Panc1 (cell line): Measurements from ENCODE around the gene GPM6B. TPM values are rescaled to one million over a fixed set of nuclear protein-coding genes. Genes with fewer than 3 reads are reported as not detected.

Source experiments
- ATAC-seq: fragments of 200-7000 bp; cut with Tn5 transposase; 2 replicates; pipeline ENCODE4 v1.9.1; 2020; ENCODE audit warnings: mild to moderate bottlenecking, moderate library complexity
- BruUV-seq: library from RNA; stranded (reverse); fragments of 400-500 nt; replicated peaks from 2 replicates; lab custom pipeline; 2021; lab: Mats Ljungman, UMichigan
- CTCF ChIA-PET: fragments of 300-600 bp; sonication (Branson Sonifier 250); formaldehyde crosslinking; loops from one replicate; lab custom pipeline; 2022; ENCODE audit warnings: antibody characterized with exemption; lab: Charles Lee
- POLR2A ChIA-PET: fragments of 300-600 bp; sonication (Branson Sonifier 250); formaldehyde crosslinking; loops from one replicate; lab custom pipeline; 2022; ENCODE audit warnings: antibody characterized with exemption; lab: Charles Lee
- DNase-seq: peaks from one replicate; pipeline ENCODE4 v3.0.0-alpha.2; 2010; ENCODE audit warnings: low read depth, low spot score
- H3K27ac ChIP-seq: 2 replicates; pipeline ENCODE4 v1.5.1; 2011; ENCODE audit warnings: mild to moderate bottlenecking, low read length, inconsistent platforms
- H3K27me3 ChIP-seq: fragments of 200-500 bp; sonication (Bioruptor generic); 2 replicates; pipeline ENCODE4 v1.6.0; 2014; ENCODE audit warnings: low read length, inconsistent platforms; ENCODE audit not compliant: control insufficient read depth, insufficient read depth
- H3K36me3 ChIP-seq: fragments of 200-500 bp; sonication (Bioruptor generic); 2 replicates; pipeline ENCODE4 v1.5.1; 2014; ENCODE audit warnings: inconsistent platforms, mild to moderate bottlenecking, low read length, moderate library complexity; ENCODE audit not compliant: control insufficient read depth, insufficient read depth
- H3K4me1 ChIP-seq: 2 replicates; pipeline ENCODE4 v1.5.1; 2011; ENCODE audit warnings: inconsistent platforms, mild to moderate bottlenecking, low read length, moderate library complexity; ENCODE audit not compliant: control insufficient read depth, insufficient read depth
- H3K4me3 ChIP-seq, 2 experiments: 2 replicates each; pipeline ENCODE4 v1.5.1; 2011 to 2012; ENCODE audit warnings: low read depth in 2 of 2, low read length in 2 of 2, mild to moderate bottlenecking in 2 of 2, inconsistent platforms in 1 of 2, moderate library complexity in 1 of 2
- H3K9me3 ChIP-seq: fragments of 200-500 bp; sonication (Bioruptor generic); 2 replicates; pipeline ENCODE4 v1.5.1; 2014; ENCODE audit warnings: low read depth, mild to moderate bottlenecking, inconsistent platforms, low read length, moderate library complexity; ENCODE audit not compliant: control insufficient read depth, insufficient read depth
- POLR2AphosphoS5 ChIP-seq: IDR thresholded peaks from 2 replicates; pipeline ENCODE4 v1.6.1; 2012; ENCODE audit warnings: mild to moderate bottlenecking, low read depth, low read length, moderate library complexity
- SIN3A ChIP-seq: IDR thresholded peaks from 2 replicates; pipeline ENCODE4 v1.6.1; 2012; ENCODE audit warnings: low read depth, mild to moderate bottlenecking, low read length, moderate library complexity, borderline replicate concordance; ENCODE audit not compliant: insufficient read depth
- TCF7L2 ChIP-seq: IDR thresholded peaks from 2 replicates; pipeline ENCODE4 v1.6.1; 2011; ENCODE audit warnings: mild to moderate bottlenecking, low read depth, low read length, inconsistent platforms
- in situ Hi-C: cut with HindIII; loops from 2 replicates; pipeline ENCODE4 v1.10.0; 2016; ENCODE audit warnings: low sequenced_read_pairs, low pct_unique_long_range_greater_than_20kb
- intact Hi-C: fragments of 100-400 bp; cut with micrococcal nuclease; formaldehyde crosslinking; loops from one replicate; pipeline ENCODE4 v1.10.0; 2022; ENCODE audit not compliant: unreplicated experiment
- total RNA-seq: library from RNA; stranded (reverse); gene quantifications from one replicate; pipeline ENCODE4 v1.2.1, GENCODE V29; 2021; ENCODE audit not compliant: unreplicated experiment
- TF ChIP-seq, protein P1 (sequence below): fragments of 450-650 bp; IDR thresholded peaks from 2 replicates; pipeline ENCODE4 v1.5.1; 2017; ENCODE audit warnings: mild to moderate bottlenecking
- TF ChIP-seq, protein P2 (sequence below), 2 experiments: IDR thresholded peaks; 2 replicates each; pipeline ENCODE4 v1.6.1; 2011 to 2012; ENCODE audit warnings: low read depth in 2 of 2, control low read depth in 1 of 2, low read length in 1 of 2, mild to moderate bottlenecking in 1 of 2, moderate library complexity in 1 of 2; ENCODE audit not compliant: insufficient read depth in 1 of 2

Gene GPM6B
- total RNA-seq, 1 experiment from 2014 or later, result not detected

DNA sequence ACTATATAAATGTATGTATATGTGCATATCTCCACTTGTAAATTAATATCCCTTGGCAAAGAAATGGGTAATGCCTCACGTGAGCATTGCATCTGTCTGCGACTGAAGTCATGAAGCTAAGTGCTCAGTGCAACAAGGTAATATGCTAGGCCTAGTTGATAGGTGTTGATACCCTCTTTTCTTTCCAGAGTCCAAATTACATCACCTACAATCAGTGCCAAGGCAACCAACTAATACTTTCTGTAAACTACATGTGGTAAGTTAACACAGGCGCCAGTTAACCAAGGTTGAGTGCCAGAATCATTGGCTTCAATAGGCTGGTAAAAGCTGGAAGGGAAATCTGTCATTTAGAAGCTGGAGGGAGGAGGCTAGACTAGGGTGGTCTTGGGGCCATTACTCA lies 41.1 kb downstream of the GPM6B start:
- Histone ChIP-seq H3K4me3 (no peak overlapping the region), H3K4me1 (no peaks in the 10 kb centered on the region), H3K27ac (no peak overlapping the region), H3K27me3 (no peaks in the 10 kb centered on the region), H3K36me3 (peaks cover 3% of the 10 kb centered on the region; the same call in 1 of the 2 replicates), H3K9me3 (no peaks in the 10 kb centered on the region)
- in situ Hi-C loops (no loop called here), intact Hi-C loops (no loop called here)
- ATAC-seq (no peak), DNase-seq (no peak)
- ChIA-PET POLR2A (no interaction called here), CTCF (no interaction called here)
- no peak for TF ChIP-seq SIN3A
- TF ChIP-seq, protein P1, sequence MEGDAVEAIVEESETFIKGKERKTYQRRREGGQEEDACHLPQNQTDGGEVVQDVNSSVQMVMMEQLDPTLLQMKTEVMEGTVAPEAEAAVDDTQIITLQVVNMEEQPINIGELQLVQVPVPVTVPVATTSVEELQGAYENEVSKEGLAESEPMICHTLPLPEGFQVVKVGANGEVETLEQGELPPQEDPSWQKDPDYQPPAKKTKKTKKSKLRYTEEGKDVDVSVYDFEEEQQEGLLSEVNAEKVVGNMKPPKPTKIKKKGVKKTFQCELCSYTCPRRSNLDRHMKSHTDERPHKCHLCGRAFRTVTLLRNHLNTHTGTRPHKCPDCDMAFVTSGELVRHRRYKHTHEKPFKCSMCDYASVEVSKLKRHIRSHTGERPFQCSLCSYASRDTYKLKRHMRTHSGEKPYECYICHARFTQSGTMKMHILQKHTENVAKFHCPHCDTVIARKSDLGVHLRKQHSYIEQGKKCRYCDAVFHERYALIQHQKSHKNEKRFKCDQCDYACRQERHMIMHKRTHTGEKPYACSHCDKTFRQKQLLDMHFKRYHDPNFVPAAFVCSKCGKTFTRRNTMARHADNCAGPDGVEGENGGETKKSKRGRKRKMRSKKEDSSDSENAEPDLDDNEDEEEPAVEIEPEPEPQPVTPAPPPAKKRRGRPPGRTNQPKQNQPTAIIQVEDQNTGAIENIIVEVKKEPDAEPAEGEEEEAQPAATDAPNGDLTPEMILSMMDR, result no peak
- no peak for TF ChIP-seq TCF7L2
- TF ChIP-seq, protein P2, sequence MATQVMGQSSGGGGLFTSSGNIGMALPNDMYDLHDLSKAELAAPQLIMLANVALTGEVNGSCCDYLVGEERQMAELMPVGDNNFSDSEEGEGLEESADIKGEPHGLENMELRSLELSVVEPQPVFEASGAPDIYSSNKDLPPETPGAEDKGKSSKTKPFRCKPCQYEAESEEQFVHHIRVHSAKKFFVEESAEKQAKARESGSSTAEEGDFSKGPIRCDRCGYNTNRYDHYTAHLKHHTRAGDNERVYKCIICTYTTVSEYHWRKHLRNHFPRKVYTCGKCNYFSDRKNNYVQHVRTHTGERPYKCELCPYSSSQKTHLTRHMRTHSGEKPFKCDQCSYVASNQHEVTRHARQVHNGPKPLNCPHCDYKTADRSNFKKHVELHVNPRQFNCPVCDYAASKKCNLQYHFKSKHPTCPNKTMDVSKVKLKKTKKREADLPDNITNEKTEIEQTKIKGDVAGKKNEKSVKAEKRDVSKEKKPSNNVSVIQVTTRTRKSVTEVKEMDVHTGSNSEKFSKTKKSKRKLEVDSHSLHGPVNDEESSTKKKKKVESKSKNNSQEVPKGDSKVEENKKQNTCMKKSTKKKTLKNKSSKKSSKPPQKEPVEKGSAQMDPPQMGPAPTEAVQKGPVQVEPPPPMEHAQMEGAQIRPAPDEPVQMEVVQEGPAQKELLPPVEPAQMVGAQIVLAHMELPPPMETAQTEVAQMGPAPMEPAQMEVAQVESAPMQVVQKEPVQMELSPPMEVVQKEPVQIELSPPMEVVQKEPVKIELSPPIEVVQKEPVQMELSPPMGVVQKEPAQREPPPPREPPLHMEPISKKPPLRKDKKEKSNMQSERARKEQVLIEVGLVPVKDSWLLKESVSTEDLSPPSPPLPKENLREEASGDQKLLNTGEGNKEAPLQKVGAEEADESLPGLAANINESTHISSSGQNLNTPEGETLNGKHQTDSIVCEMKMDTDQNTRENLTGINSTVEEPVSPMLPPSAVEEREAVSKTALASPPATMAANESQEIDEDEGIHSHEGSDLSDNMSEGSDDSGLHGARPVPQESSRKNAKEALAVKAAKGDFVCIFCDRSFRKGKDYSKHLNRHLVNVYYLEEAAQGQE (IDR thresholded peaks at IDR 0.05; ENCODE audit: insufficient read depth in 1 of 2, low read depth in 2 of 2, low read length in 1 of 2), result no peak
- no peak for TF ChIP-seq POLR2AphosphoS5
- BruUV-seq, result no TSS peak

DNA sequence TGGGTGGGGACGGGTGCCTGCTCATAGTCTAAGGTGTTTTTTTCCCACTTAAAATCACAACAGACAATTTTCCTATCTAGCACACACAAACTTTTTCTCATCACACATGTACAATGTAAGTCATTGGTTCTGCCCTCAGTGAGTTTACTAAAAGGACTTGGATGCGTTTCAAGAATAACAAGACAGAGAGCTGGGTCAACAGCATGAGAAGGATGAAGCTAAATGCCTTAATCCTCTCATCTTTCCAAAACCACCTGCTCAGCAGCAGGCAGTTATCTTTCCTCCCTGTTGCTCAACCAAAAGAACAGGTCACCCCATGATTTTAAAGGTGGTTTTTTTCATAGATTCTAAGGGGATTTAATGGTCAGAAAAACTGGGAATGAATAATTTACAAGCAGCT lies 42.2 kb downstream of the GPM6B start:
- no peak for ATAC-seq

More for the DNA sequence above, 42.2 kb downstream of the GPM6B start:
- Histone ChIP-seq H3K4me1 (no peaks in the 10 kb centered on the region), H3K9me3 (no peaks in the 10 kb centered on the region), H3K36me3 (peaks cover 5% of the 10 kb centered on the region; the same call in 1 of the 2 replicates), H3K27ac (no peak overlapping the region), H3K4me3 (no peak overlapping the region), H3K27me3 (no peaks in the 10 kb centered on the region)
- DNase-seq, result no peak
- BruUV-seq, result no TSS peak
- in situ Hi-C loops, result no loop called here
- TF ChIP-seq, protein P2 (IDR thresholded peaks at IDR 0.05; ENCODE audit: insufficient read depth in 1 of 2, low read depth in 2 of 2, low read length in 1 of 2), result no peak
- TF ChIP-seq SIN3A (no peak), TCF7L2 (no peak), POLR2AphosphoS5 (no peak)
- TF ChIP-seq, protein P1, result no peak
- POLR2A ChIA-PET, result no interaction called here
- intact Hi-C loops, result no loop called here
- CTCF ChIA-PET, result no interaction called here
